Activated CD8-positive, alpha-beta T cell treated with anti-CD3 and anti-CD28 coated beads for 36 hours (primary cell): Measurements from ENCODE around the gene WNT9A. TPM values are rescaled to one million over a fixed set of nuclear protein-coding genes. Genes with fewer than 3 reads are reported as not detected.

Experiments
- ATAC-seq: fragments of 200-7000 bp; cut with Tn5 transposase; one replicate; pipeline ENCODE4 v1.10.0; 2021; ENCODE audit warnings: mild to moderate bottlenecking, moderate library complexity
- CTCF ChIA-PET: fragments of 350-600 bp; sonication (Branson Sonifier 250); formaldehyde crosslinking; loops from one replicate; lab custom pipeline; 2021; ENCODE audit warnings: antibody characterized with exemption; lab: Charles Lee
- POLR2A ChIA-PET: fragments of 350-600 bp; sonication (Branson Sonifier 250); formaldehyde crosslinking; loops from one replicate; lab custom pipeline; 2021; ENCODE audit warnings: antibody characterized with exemption; lab: Charles Lee
- DNase-seq: peaks from one replicate; pipeline ENCODE4 v3.0.0-alpha.2; 2020
- H3K27ac Mint-ChIP-seq: one replicate; pipeline ENCODE4 v1.8.0; 2021; ENCODE audit warnings: mild to moderate bottlenecking, mixed read lengths
- H3K27me3 Mint-ChIP-seq: one replicate; pipeline ENCODE4 v1.8.0; 2021; ENCODE audit warnings: mixed read lengths
- H3K36me3 Mint-ChIP-seq: one replicate; pipeline ENCODE4 v1.8.0; 2021; ENCODE audit warnings: low read depth, mixed read lengths
- H3K4me1 Mint-ChIP-seq: one replicate; pipeline ENCODE4 v1.8.0; 2021; ENCODE audit warnings: low read depth, mixed read lengths
- H3K4me3 Mint-ChIP-seq: one replicate; pipeline ENCODE4 v1.8.0; 2021; ENCODE audit warnings: mild to moderate bottlenecking, moderate library complexity, mixed read lengths
- H3K9me3 Mint-ChIP-seq: one replicate; pipeline ENCODE4 v1.8.0; 2021; ENCODE audit warnings: mixed read lengths
- intact Hi-C: fragments of 100-400 bp; cut with micrococcal nuclease; formaldehyde crosslinking; loops from one replicate; pipeline ENCODE4 v1.10.0; 2022
- total RNA-seq, 2 experiments: library from RNA; stranded (reverse); gene quantifications; one replicate each; pipeline ENCODE4 v1.2.3, GENCODE V29; 2021
- TF ChIP-seq, protein P1 (sequence below): fragments of 200-600 bp; IDR thresholded peaks from one replicate; pipeline ENCODE4 v1.8.0; 2022; ENCODE audit warnings: antibody characterized with exemption, mild to moderate bottlenecking

The WNT9A gene
- total RNA-seq, 2 experiments from 2014 or later, result not detected

DNA sequence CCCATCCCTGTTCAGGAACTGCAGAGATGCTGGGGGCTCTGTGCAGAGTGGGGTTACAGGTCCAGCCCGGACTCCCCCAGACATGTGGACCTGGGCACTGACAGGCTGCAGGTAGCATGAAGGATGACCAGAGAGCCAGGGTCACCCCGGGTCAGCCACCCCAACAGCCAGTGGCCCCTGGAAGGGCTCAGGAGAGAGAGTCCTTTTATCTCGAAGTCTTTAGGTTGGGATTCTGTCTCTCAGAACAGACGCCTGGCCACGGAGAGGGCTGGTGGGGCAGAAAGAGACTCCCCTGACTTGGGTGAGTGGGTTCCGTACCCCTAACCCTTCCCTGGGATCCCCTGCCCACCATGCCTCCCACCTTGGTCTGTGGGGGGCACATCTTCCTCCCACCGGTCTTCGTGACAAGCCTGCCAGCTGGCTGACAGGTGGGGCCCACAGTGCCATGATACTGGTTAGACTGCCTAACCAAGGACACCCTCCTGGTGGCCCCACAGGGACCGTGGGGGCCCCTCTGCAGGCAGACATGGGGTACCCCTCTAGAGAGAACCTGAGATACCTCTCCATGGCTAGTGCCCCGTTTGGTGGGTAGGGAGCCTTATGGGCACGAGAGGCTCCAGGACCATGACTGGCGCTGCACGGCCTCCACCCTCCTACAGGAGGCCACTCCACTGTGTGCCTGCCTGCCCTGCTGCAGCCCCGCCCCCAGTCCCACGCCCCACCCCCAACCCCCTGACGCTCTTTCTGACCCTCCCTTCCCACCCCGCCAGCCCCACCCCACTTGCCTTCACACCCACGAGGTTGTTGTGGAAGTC is 24.2 kb downstream of the WNT9A start:
- no peaks in the 10 kb centered on the region for H3K27me3 Mint-ChIP-seq
- no peak for ATAC-seq
- intact Hi-C loops, result no loop called here
- no peak overlapping the region for H3K4me3 Mint-ChIP-seq
- no peaks in the 10 kb centered on the region for H3K9me3 Mint-ChIP-seq
- H3K36me3 Mint-ChIP-seq, result no peaks in the 10 kb centered on the region
- DNase-seq, result no peak
- no peaks in the 10 kb centered on the region for H3K4me1 Mint-ChIP-seq
- TF ChIP-seq, protein P1, sequence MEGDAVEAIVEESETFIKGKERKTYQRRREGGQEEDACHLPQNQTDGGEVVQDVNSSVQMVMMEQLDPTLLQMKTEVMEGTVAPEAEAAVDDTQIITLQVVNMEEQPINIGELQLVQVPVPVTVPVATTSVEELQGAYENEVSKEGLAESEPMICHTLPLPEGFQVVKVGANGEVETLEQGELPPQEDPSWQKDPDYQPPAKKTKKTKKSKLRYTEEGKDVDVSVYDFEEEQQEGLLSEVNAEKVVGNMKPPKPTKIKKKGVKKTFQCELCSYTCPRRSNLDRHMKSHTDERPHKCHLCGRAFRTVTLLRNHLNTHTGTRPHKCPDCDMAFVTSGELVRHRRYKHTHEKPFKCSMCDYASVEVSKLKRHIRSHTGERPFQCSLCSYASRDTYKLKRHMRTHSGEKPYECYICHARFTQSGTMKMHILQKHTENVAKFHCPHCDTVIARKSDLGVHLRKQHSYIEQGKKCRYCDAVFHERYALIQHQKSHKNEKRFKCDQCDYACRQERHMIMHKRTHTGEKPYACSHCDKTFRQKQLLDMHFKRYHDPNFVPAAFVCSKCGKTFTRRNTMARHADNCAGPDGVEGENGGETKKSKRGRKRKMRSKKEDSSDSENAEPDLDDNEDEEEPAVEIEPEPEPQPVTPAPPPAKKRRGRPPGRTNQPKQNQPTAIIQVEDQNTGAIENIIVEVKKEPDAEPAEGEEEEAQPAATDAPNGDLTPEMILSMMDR, result no peak
- ChIA-PET POLR2A (no interaction called here), CTCF (no interaction called here)
- H3K27ac Mint-ChIP-seq, result no peak overlapping the region

DNA sequence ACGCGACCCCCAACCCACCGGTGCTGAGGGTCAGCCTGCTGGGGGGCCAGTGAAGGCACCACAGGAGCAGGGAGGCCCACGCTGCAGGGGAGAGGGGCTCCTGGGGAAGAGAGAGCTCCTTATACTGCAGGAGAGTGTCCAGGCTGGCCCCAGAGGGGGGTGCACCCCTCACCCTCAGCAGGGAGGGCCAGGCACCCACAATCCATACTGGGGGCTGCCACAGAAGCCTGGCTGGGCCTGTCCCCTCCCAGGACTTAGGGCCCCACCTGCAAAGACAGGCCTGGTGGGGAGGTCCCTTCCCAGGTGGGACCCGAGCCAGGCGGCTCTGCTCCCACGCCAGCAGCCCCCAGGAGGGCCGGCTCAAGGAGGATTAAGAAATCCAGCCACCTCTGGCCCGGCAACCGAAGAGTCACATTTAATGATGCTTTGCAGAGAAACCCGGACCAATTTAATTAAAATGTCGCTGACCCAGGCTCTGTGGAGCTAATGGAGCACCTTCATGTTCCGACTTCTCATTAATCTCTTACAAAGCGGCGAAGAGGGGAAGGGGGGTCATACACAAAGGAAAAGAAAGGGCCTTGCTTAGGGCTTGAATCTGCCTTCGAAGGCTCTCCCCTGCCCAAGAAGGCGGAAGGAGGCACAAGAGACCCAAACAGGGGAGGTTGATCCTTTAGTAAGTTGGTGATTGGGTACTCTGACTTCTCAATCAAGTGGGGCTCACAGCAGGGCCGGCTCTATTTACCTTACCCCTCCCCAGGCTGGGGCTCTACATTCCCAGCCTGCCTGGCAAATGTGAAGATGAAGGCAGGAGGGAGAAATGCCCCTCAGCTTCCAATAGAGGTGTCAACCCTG is 25.0 kb downstream of the WNT9A start:
- CTCF ChIA-PET, result no interaction called here
- Mint-ChIP-seq H3K4me1 (no peaks in the 10 kb centered on the region), H3K36me3 (no peaks in the 10 kb centered on the region), H3K4me3 (no peak overlapping the region), H3K27ac (no peak overlapping the region), H3K27me3 (no peaks in the 10 kb centered on the region), H3K9me3 (no peaks in the 10 kb centered on the region)
- ATAC-seq, result no peak
- TF ChIP-seq, protein P1, result no peak
- POLR2A ChIA-PET, result no interaction called here
- intact Hi-C loops, result no loop called here
- no peak for DNase-seq

DNA sequence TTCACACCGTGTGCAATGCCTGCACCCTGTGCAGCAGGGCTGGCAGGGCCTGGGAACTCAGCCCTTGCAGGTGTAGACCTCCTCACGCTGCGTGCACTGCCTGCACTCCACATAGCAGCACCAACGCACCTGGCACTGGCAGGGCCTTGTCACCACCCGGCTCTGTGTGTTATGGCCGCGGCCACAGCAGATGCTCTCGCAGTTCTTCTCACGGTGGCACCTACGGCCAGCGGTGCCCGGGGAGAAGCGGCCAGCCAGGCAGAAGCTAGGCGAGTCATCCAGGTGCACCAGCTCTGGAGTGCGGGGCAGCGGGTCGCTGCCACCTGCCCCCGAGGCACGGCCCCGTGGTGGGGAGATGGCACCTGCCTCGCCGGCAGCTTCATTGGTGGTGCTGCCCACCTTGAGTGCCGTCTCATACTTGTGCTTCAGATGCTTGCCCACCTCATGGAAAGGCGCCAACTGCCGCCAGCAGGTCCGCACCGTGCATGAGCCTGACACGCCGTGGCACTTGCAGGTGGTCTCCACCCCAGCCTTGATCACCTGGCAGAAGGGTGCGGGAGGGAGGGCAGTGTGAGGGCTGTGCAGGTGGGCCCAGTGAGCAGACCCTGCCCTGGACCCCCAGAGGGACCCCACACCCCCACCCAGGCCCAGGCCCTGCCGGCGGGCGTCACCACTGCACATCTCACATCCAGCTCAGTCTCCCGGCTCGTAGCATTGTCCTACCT is 26.1 kb downstream of the WNT9A start:
- Mint-ChIP-seq H3K9me3 (no peaks in the 10 kb centered on the region), H3K27me3 (no peaks in the 10 kb centered on the region), H3K4me1 (no peaks in the 10 kb centered on the region), H3K27ac (no peak overlapping the region), H3K4me3 (no peak overlapping the region), H3K36me3 (no peaks in the 10 kb centered on the region)
- TF ChIP-seq, protein P1, result no peak
- POLR2A ChIA-PET, result no interaction called here
- no peak for ATAC-seq
- DNase-seq, result no peak
- CTCF ChIA-PET, result no interaction called here
- intact Hi-C loops, result no loop called here

DNA sequence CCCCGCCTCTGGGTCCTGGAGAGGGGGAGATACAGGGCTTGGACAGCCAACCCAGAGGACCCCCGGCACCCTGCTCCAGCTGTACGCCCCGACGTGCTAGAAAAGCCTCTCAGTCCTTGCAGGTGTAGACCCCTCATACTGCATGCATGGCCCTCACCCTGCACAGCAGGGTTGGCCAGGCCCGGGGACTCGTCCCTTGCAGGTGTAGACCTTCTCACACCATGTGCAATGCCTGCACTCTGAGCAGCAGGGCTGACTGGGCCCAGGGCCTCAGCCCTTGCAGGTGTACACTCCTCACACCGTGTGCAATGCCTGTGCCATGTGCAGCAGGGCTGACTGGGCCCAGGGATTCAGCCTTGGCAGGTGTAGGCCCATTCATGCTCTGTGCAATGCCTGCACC is 26.8 kb downstream of the WNT9A start:
- ATAC-seq (no peak), DNase-seq (no peak)
- Mint-ChIP-seq H3K27ac (no peak overlapping the region), H3K4me3 (no peak overlapping the region), H3K36me3 (no peaks in the 10 kb centered on the region), H3K27me3 (no peaks in the 10 kb centered on the region), H3K9me3 (no peaks in the 10 kb centered on the region), H3K4me1 (no peaks in the 10 kb centered on the region)
- ChIA-PET POLR2A (no interaction called here), CTCF (no interaction called here)
- intact Hi-C loops, result no loop called here
- TF ChIP-seq, protein P1, result no peak
